ENCODE results near the gene SLC7A7. TPM values are rescaled to one million over a fixed set of nuclear protein-coding genes. Genes with fewer than 3 reads are reported as not detected.

SLC7A7 gene
- total and polyA plus RNA-seq, 2 experiments from 2014 or later, result 3.6 to 4.1 TPM

GRCh38 chr14:22845103-22845394, 29.8 kb upstream of the SLC7A7 start:
- Mint-ChIP-seq H3K27me3 (ENCODE audit: insufficient read depth, low read depth, poor library complexity) (peaks cover 10% of the 10 kb centered on the region), H3K4me3 (no peak overlapping the region), H3K36me3 (ENCODE audit: low read depth) (peaks cover 49% of the 10 kb centered on the region), H3K4me1 (peaks cover 27% of the 10 kb centered on the region), H3K27ac (no peak overlapping the region), H3K9me3 (no peaks in the 10 kb centered on the region)
- Histone ChIP-seq H3K27me3 (ENCODE audit: insufficient read depth) (no peaks in the 10 kb centered on the region), H3K9me2 (ENCODE audit: insufficient read depth) (no peaks in the 10 kb centered on the region), H4K20me1 (replicated peaks; ENCODE audit: insufficient read depth) (no peaks in the 10 kb centered on the region), H3K79me2 (replicated peaks; ENCODE audit: insufficient read depth) (no peaks in the 10 kb centered on the region), H2AFZ (no peak overlapping the region), H3K4me1 (ENCODE audit: insufficient read depth) (peaks cover 19% of the 10 kb centered on the region), H3F3A (replicated peaks; ENCODE audit: low read depth) (peaks cover 12% of the 10 kb centered on the region), H3K36me3 (ENCODE audit: insufficient read depth) (no peaks in the 10 kb centered on the region; the same call in 1 of the 2 replicates), H3K4me3 (no peak overlapping the region), H3K27ac (ENCODE audit: low read depth) (no peak overlapping the region), H3K4me2 (no peak overlapping the region)
- TF ChIP-seq ETS1 (IDR thresholded peaks at IDR 0.05) (no peak), EZH2phosphoT487 (IDR thresholded peaks at IDR 0.05; ENCODE audit: unreplicated experiment) (no peak), JUNB (IDR thresholded peaks at IDR 0.05; ENCODE audit: unreplicated experiment) (no peak), REST (IDR thresholded peaks at IDR 0.05; ENCODE audit: unreplicated experiment) (no peak)
- ATAC-seq (no peak), DNase-seq (ENCODE audit: low spot score) (no peak)

- DNase-seq (ENCODE audit: low spot score) (no peak), ATAC-seq (no peak)
- no peaks in the 10 kb centered on the region for H3K27me3 ChIP-seq (ENCODE audit: insufficient read depth)
- Mint-ChIP-seq H3K27me3 (ENCODE audit: insufficient read depth, low read depth, poor library complexity) (peaks cover 12% of the 10 kb centered on the region), H3K4me1 (peaks cover 28% of the 10 kb centered on the region), H3K36me3 (ENCODE audit: low read depth) (peaks cover 49% of the 10 kb centered on the region), H3K4me3 (no peak overlapping the region), H3K27ac (no peak overlapping the region), H3K9me3 (no peaks in the 10 kb centered on the region)
- H3K4me1 ChIP-seq (ENCODE audit: insufficient read depth), result peaks cover 18% of the 10 kb centered on the region
- H3K9me2 ChIP-seq (ENCODE audit: insufficient read depth), result no peaks in the 10 kb centered on the region
- H3F3A ChIP-seq (replicated peaks; ENCODE audit: low read depth), result peaks cover 12% of the 10 kb centered on the region
- no peak overlapping the region for H3K27ac ChIP-seq (ENCODE audit: low read depth)
- peaks cover 2% of the 10 kb centered on the region for H3K79me2 ChIP-seq (replicated peaks; ENCODE audit: insufficient read depth)
- no peak overlapping the region for H3K4me3 ChIP-seq
- no peaks in the 10 kb centered on the region; the same call in 1 of the 2 replicates for H3K36me3 ChIP-seq (ENCODE audit: insufficient read depth)
- H2AFZ ChIP-seq, result no peak overlapping the region
- no peaks in the 10 kb centered on the region for H4K20me1 ChIP-seq (replicated peaks; ENCODE audit: insufficient read depth)
- no peak overlapping the region for H3K4me2 ChIP-seq
- no peak for TF ChIP-seq NANOG (IDR thresholded peaks at IDR 0.05; ENCODE audit: borderline replicate concordance)
- no peak for TF ChIP-seq ETS1 (IDR thresholded peaks at IDR 0.05)
- no peak for TF ChIP-seq EZH2 (IDR thresholded peaks at IDR 0.05; ENCODE audit: low read depth, unreplicated experiment)
- TF ChIP-seq ZNF114 (CRISPR knock-in tag; IDR thresholded peaks at IDR 0.05), result no peak
- no peak for TF ChIP-seq STAT1 (IDR thresholded peaks at IDR 0.05; ENCODE audit: unreplicated experiment)
- TF ChIP-seq ZNF331 (CRISPR knock-in tag; IDR thresholded peaks at IDR 0.05; ENCODE audit: low read depth), result no peak
These were observed 29.2 kb upstream of the SLC7A7 start for GRCh38 chr14:22844221-22845102.
